ENCODE results near the gene ATXN3L. TPM values are rescaled to one million over a fixed set of nuclear protein-coding genes. Genes with fewer than 3 reads are reported as not detected.

ATXN3L gene
- total RNA-seq, 2 donors from 2014 or later, result not detected

GRCh38 chrX:13293700-13294099 lies 26.2 kb downstream of the ATXN3L start:
- no peak for DNase-seq
- Mint-ChIP-seq H3K27me3 (ENCODE audit: insufficient read depth) (no peaks in the 10 kb centered on the region), H3K36me3 (ENCODE audit: low read depth) (no peaks in the 10 kb centered on the region), H3K9me3 (peaks cover 47% of the 10 kb centered on the region), H3K27ac (no peak overlapping the region), H3K4me1 (no peaks in the 10 kb centered on the region), H3K4me3 (no peak overlapping the region)
- Histone ChIP-seq H3K27me3 (ENCODE audit: control insufficient read depth, insufficient read depth, low read length, poor library complexity, severe bottlenecking) (no peaks in the 10 kb centered on the region), H3K27ac (ENCODE audit: low read depth, low read length) (no peak overlapping the region), H3K4me1 (ENCODE audit: control insufficient read depth, insufficient read depth, low read length) (no peaks in the 10 kb centered on the region), H3K36me3 (ENCODE audit: control insufficient read depth, insufficient read depth, low read length) (no peaks in the 10 kb centered on the region), H3K9me3 (ENCODE audit: control insufficient read depth, low read length) (no peaks in the 10 kb centered on the region), H3K4me3 (ENCODE audit: low read length) (no peak overlapping the region), H3K9ac (ENCODE audit: extremely low read depth, low read length, poor library complexity, severe bottlenecking) (no peak overlapping the region)
- TF ChIP-seq CTCF (conservative IDR thresholded peaks at IDR 0.05), result no peak
- WGBS, 2 experiments (ENCODE audit: insufficient coverage in 1 of 2, insufficient read length in 1 of 2), result 81 to 84% methylated on average over 2 to 6 of the region's 6 CpGs

DNA sequence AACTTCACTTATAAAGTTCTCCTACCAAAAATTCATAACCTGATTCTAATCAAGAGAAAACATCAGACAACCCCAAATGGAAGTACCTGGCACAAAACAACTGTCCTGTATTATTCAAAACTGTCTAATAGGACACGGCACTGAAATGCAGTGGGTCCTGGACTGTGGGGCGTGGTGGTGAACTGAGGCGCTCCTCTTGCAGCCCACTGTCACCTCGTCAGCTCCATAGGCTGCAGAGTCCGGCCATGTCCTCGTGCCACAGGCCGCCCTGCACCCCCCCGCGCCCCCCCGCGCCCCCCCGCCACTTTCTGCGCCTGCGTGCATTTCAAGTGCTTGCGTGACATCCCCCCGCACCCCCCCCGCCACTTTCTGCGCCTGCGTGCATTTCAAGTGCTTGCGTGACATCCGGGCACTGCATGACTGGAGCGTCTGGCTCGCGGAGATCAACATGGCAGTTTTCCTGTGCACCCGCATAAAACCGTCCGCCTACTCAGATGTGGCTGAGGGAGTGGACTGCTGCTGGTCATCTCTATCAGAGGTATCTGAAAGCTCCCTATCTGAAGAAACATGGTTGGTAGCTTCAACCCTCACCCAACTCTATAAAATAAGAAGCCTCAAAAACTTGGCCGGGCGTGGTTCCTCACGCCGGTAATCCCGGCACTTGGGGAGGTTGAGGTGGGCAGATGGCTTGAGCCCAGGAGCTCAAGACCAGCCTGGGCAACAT lies 28.8 kb downstream of the ATXN3L start:
- H3K36me3 ChIP-seq (ENCODE audit: control insufficient read depth, insufficient read depth, low read length), result no peaks in the 10 kb centered on the region
- TF ChIP-seq CTCF (conservative IDR thresholded peaks at IDR 0.05), result no peak
- H3K27me3 Mint-ChIP-seq (ENCODE audit: insufficient read depth), result no peaks in the 10 kb centered on the region
- no peak overlapping the region for H3K9ac ChIP-seq (ENCODE audit: extremely low read depth, low read length, poor library complexity, severe bottlenecking)
- H3K4me3 ChIP-seq (ENCODE audit: low read length), result no peak overlapping the region
- no peak overlapping the region for H3K4me3 Mint-ChIP-seq
- no peaks in the 10 kb centered on the region for H3K4me1 ChIP-seq (ENCODE audit: control insufficient read depth, insufficient read depth, low read length)
- 93 to 100% methylated on average over 6 to 27 of the region's 32 CpGs for WGBS, 2 experiments (ENCODE audit: insufficient coverage in 1 of 2, insufficient read length in 1 of 2)
- no peaks in the 10 kb centered on the region for H3K36me3 Mint-ChIP-seq (ENCODE audit: low read depth)
- H3K9me3 Mint-ChIP-seq, result peaks cover 51% of the 10 kb centered on the region
- no peak overlapping the region for H3K27ac ChIP-seq (ENCODE audit: low read depth, low read length)
- DNase-seq, result no peak
- H3K9me3 ChIP-seq (ENCODE audit: control insufficient read depth, low read length), result no peaks in the 10 kb centered on the region
- H3K27me3 ChIP-seq (ENCODE audit: control insufficient read depth, insufficient read depth, low read length, poor library complexity, severe bottlenecking), result no peaks in the 10 kb centered on the region
- no peak overlapping the region for H3K27ac Mint-ChIP-seq
- H3K4me1 Mint-ChIP-seq, result no peaks in the 10 kb centered on the region

- peaks cover 16% of the 10 kb centered on the region for H3K9me3 ChIP-seq (ENCODE audit: control insufficient read depth, low read length)
- no peaks in the 10 kb centered on the region for H3K4me1 ChIP-seq (ENCODE audit: control insufficient read depth, insufficient read depth, low read length)
- peaks cover 4% of the 10 kb centered on the region for H3K4me1 Mint-ChIP-seq
- no peak overlapping the region for H3K27ac Mint-ChIP-seq
- no peaks in the 10 kb centered on the region for H3K36me3 ChIP-seq (ENCODE audit: control insufficient read depth, insufficient read depth, low read length)
- H3K27me3 ChIP-seq (ENCODE audit: control insufficient read depth, insufficient read depth, low read length, poor library complexity, severe bottlenecking), result no peaks in the 10 kb centered on the region
- H3K4me3 ChIP-seq (ENCODE audit: low read length), result no peak overlapping the region
- H3K9me3 Mint-ChIP-seq, result peaks cover 70% of the 10 kb centered on the region
- DNase-seq, result no peak
- 98% methylated on average over 2 of the region's 5 CpGs; no CpG with 5 or more reads in 1 of the 2 experiments for WGBS, 2 experiments (ENCODE audit: insufficient coverage in 1 of 2, insufficient read length in 1 of 2)
- no peak overlapping the region for H3K9ac ChIP-seq (ENCODE audit: extremely low read depth, low read length, poor library complexity, severe bottlenecking)
- no peak for TF ChIP-seq CTCF (conservative IDR thresholded peaks at IDR 0.05)
- H3K4me3 Mint-ChIP-seq, result no peak overlapping the region
- H3K27me3 Mint-ChIP-seq (ENCODE audit: insufficient read depth), result no peaks in the 10 kb centered on the region
- no peak overlapping the region for H3K27ac ChIP-seq (ENCODE audit: low read depth, low read length)
- H3K36me3 Mint-ChIP-seq (ENCODE audit: low read depth), result peaks cover 4% of the 10 kb centered on the region
These were observed 31.2 kb downstream of the ATXN3L start for GRCh38 chrX:13288671-13289070.
